ENCODE results near the gene TRIM62. TPM values are rescaled to one million over a fixed set of nuclear protein-coding genes. Genes with fewer than 3 reads are reported as not detected.
A peak's percentile ranks its signal among the peaks of the same experiment; 100 is the strongest.

The TRIM62 gene
- polyA plus RNA-seq, 1 experiment, result 5.2 TPM

GRCh38 chr1:33186936-33187335 is 5.1 kb upstream of the TRIM62 start:
- TF ChIP-seq CTCF (IDR thresholded peaks at IDR 0.05; ENCODE audit: insufficient read depth, low read depth, low read length), result no peak
- H3K36me3 ChIP-seq (ENCODE audit: control insufficient read depth, insufficient read depth, low read length), result no peaks in the 10 kb centered on the region
- H3K4me3 ChIP-seq (ENCODE audit: low read depth, low read length), result no peak overlapping the region
- no peak for DNase-seq (ENCODE audit: low read depth)
- ChIA-PET POLR2A (no interaction called here), CTCF (interaction anchor here (1.1 kb wide), 1 partner anchor 12 kb away, joined by 4 read pairs; no protein-coding TSS in a partner anchor)
- H3K27me3 ChIP-seq (ENCODE audit: control insufficient read depth, insufficient read depth, low read length), result peaks cover 2% of the 10 kb centered on the region; the same call in 1 of the 2 replicates

- no peak for TF ChIP-seq CTCF (IDR thresholded peaks at IDR 0.05; ENCODE audit: insufficient read depth, low read depth, low read length)
- no peaks in the 10 kb centered on the region for H3K36me3 ChIP-seq (ENCODE audit: control insufficient read depth, insufficient read depth, low read length)
- CTCF ChIA-PET, result interaction anchor here (1.3 kb wide), 1 partner anchor 13 kb away, joined by 3 read pairs; no protein-coding TSS in a partner anchor
- DNase-seq (ENCODE audit: low read depth), result no peak
- H3K27me3 ChIP-seq (ENCODE audit: control insufficient read depth, insufficient read depth, low read length), result peaks cover 2% of the 10 kb centered on the region; the same call in 1 of the 2 replicates
- POLR2A ChIA-PET, result no interaction called here
- H3K4me3 ChIP-seq (ENCODE audit: low read depth, low read length), result no peak overlapping the region
Observed at GRCh38 chr1:33185541-33185940, 3.7 kb upstream of the TRIM62 start.

GRCh38 chr1:33183306-33183705 is 1.5 kb upstream of the TRIM62 start:
- TF ChIP-seq CTCF (IDR thresholded peaks at IDR 0.05; ENCODE audit: insufficient read depth, low read depth, low read length), result no peak
- ChIA-PET POLR2A (no interaction called here), CTCF (interaction anchor here (1.4 kb wide), 1 partner anchor 56 kb away, joined by 3 read pairs; no protein-coding TSS in a partner anchor)
- DNase-seq (ENCODE audit: low read depth), result no peak
- Histone ChIP-seq H3K36me3 (ENCODE audit: control insufficient read depth, insufficient read depth, low read length) (no peaks in the 10 kb centered on the region), H3K4me3 (ENCODE audit: low read depth, low read length) (no peak overlapping the region), H3K27me3 (ENCODE audit: control insufficient read depth, insufficient read depth, low read length) (peaks cover 2% of the 10 kb centered on the region; the same call in 1 of the 2 replicates)

- H3K36me3 ChIP-seq (ENCODE audit: control insufficient read depth, insufficient read depth, low read length), result no peaks in the 10 kb centered on the region
- CTCF ChIA-PET, result interaction anchor here (1.4 kb wide), 1 partner anchor 56 kb away, joined by 3 read pairs; no protein-coding TSS in a partner anchor
- no peak for DNase-seq (ENCODE audit: low read depth)
- POLR2A ChIA-PET, result no interaction called here
- H3K4me3 ChIP-seq (ENCODE audit: low read depth, low read length), result no peak overlapping the region
- peaks cover 2% of the 10 kb centered on the region; the same call in 1 of the 2 replicates for H3K27me3 ChIP-seq (ENCODE audit: control insufficient read depth, insufficient read depth, low read length)
- no peak for TF ChIP-seq CTCF (IDR thresholded peaks at IDR 0.05; ENCODE audit: insufficient read depth, low read depth, low read length)
Observed at GRCh38 chr1:33182896-33183295, 1.1 kb upstream of the TRIM62 start.

GRCh38 chr1:33182401-33182841 is 578 bp upstream of the TRIM62 start:
- CTCF ChIA-PET, result interaction anchor here (1.4 to 1.7 kb wide), 2 partner anchors 9 to 55 kb away, joined by 3 to 7 read pairs; no protein-coding TSS in a partner anchor
- H3K4me3 ChIP-seq (ENCODE audit: low read depth, low read length), result peak overlapping the region; percentile 70
- DNase-seq (ENCODE audit: low read depth), result no peak
- peaks cover 2% of the 10 kb centered on the region; the same call in 1 of the 2 replicates for H3K27me3 ChIP-seq (ENCODE audit: control insufficient read depth, insufficient read depth, low read length)
- H3K36me3 ChIP-seq (ENCODE audit: control insufficient read depth, insufficient read depth, low read length), result no peaks in the 10 kb centered on the region
- no peak for TF ChIP-seq CTCF (IDR thresholded peaks at IDR 0.05; ENCODE audit: insufficient read depth, low read depth, low read length)
- POLR2A ChIA-PET, result no interaction called here

Data from BJ (cell line).